CD4-positive, alpha-beta T cell treated with Interleukin-4 for 4 hours (primary cell): ENCODE measurements around the gene MAPKAP1.
"Not testable (repeated sequence)": the region's sequence is repeated elsewhere in the genome, so short reads cannot be mapped to it uniquely, and the experiment has no call there.

ENCODE experiments used
- DNase-seq: peaks from one replicate; pipeline ENCODE4 v3.0.0-alpha.2; 2020

Gene MAPKAP1

DNA sequence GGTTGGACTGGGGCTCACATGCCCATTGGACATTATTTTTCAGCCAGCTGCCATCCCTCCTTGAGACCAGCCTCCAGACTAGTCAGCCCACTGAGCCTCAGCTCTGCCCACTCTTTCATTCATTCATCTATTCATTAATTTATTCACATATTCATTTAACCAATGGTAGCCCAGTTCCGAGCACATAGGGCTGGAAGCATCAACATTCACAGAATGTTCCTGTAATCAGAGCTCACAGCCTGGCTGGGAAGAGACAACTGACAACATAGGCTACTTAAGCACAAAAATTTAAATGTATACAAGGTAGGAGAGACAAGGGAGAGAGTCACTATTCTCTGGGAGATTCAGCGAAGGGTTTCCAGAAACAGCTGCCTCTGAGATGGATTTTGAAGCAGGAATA is 23.2 kb upstream of the MAPKAP1 start:
- no peak for DNase-seq

DNA sequence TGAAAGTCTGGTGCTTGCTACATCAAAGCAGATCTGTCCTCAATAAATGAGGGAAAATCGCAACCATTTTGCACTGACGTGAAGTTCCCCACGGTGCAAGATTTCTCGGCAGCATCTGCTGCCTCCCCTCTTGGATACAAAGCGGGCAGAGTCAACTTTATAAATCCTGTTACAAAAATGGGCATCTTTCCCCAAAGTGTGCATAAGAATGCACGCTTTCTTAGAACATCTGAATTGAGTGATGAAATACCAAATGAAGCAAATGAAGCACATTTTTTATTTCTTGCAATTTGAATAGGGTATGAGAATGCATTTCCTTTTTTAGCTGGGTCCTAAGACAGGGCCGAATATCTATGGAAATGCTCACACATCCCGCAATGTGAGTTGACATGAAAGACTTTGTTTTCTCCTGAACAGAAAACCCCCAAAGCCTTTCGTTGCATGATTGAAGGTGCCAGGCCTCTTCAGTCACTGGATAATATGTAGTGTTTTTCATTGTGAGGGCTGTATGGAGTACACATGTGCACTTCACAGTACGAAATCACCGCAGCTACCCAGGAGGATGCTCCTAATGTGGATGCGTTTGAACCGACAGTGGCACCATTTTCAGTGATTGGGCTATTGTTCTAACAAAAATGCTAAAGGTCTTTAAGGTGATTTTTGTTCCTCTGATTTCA is 19.6 kb upstream of the MAPKAP1 start:
- no peak for DNase-seq

DNA sequence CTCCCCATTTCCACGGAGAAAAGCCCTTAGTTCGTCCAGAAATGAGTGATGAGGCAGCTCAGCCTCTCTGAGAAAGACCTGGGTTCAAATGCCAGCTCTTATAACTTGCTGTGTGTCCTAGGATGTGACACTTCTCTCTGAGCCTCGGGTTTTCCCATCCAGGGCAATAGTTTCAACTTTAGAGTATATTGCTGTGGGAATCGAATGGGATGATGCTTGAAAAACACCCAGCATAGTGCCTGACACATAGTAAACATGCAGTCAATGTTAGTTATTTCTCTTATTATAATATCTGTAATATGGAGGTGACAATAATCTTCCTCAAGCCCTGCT is 430 bp upstream of the MAPKAP1 start:
- DNase-seq: no peak

DNA sequence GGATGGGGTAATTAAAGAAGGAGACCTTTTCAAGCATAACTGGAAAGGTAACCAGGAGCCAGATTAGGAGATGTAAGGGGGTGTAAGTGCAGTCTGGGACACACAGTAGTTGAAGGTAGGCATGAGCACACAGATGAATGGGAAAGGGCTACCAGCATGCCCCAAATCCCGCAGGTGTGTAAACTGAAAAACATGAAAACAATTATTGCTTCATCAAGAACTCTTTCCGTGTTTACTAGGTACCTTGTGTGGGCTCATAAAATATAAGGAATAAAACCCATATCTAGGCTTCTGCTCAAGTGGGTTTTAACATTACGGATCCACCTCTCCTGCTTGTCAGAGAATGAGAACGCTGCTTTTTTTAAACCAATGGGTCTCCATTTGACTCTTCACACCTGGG is 1.1 kb downstream of the MAPKAP1 start:
- no peak for DNase-seq

DNA sequence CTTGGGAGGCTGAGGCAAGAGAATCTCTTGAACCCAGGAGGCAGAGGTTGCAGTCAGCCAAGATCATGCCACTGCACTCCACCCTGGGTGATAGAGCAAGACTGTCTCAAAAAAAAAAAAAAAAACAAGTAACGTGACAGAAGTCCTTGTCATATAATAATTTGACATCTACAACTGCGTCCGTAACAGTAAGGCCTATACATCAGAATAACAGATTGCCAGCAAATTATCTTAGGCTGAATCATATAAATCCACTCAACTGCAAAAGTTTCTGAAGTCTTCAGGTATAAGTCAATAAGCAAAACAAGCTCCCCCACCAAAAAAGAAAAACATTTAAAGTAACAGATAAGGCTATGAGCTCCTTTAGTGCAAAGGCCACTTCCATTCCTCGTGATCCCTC is 3.3 kb downstream of the MAPKAP1 start:
- no peak for DNase-seq

DNA sequence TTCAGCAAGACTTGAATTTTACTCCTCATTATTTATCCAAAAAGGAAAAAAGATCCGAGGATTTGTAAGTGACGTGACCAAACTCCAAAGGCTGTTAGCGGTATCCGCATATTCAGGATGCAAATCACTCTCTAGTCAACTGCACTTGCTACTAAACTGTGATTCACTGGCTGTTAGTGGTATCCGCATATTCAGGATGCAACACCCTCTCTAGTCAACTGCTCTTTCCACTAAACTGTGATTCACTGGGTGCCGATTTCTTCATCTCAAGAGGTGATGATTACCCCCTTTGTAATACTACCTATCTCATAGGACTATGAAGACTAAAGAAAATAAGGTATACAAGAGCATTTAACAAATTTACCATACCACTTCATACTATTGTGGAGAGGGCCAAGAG is 5.7 kb downstream of the MAPKAP1 start:
- no peak for DNase-seq

DNA sequence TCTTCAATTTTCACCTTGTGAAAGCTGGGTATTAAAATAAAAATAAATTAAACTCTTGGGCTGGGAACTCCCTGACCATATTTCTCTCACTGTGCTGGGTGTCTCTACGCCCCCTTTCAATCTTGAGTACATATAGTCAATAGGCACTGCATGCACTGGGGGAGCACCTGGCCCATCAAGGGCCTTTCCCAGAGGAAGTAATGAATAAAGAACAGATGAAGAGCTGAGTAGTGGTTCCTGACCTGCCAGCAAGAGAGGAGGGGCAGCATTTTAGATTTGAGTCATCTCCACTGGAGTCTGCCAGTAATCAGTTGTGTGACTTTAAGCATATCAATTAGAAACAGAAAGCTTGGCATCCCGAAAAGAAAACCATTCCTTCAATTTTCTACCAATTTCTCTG is 6.2 kb downstream of the MAPKAP1 start:
- no peak for DNase-seq

DNA sequence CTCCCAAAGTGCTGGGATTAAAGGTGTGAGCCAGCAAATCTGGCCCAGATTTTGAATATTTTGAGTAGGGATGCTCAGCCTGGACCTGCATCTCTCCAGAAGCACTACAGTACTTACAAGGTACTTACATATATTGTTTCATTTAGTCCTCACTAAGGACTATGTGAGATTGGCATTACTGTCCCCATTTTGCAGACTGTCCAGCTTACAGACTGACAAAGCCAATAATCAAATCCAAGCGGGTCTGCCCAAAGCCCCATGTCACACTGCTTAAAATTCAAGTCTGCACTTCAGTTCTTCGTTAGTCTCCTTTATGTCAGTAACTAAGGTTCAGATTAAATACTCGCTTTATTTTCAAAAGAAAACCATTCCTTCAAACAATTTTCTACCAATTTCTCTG is 7.1 kb downstream of the MAPKAP1 start:
- no peak for DNase-seq

DNA sequence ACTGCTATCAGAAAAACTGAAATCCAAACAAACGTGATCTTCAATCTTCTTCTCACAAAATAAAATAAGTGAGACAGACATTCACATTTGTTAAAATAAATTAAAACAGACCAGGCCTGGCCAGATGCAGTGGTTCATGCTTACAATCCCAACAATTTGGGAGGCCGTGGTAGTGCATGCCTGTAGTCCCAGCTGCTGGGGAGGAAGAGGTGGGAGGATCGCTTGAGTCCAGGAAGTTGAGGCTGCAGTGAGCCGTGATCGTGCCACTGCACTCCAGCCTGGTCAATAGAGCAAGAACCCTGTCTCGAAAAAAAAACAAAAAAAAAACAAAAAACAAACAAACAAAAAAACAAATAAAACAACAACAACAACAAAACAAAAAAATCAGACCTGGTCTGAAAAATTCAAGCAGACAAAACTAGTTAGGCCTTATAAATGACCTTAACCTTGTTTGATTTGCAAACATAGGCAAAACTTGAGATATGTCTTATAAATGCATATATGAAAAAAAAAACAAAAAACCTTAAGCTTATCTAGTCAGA is 10.8 kb downstream of the MAPKAP1 start:
- no peak for DNase-seq

DNA sequence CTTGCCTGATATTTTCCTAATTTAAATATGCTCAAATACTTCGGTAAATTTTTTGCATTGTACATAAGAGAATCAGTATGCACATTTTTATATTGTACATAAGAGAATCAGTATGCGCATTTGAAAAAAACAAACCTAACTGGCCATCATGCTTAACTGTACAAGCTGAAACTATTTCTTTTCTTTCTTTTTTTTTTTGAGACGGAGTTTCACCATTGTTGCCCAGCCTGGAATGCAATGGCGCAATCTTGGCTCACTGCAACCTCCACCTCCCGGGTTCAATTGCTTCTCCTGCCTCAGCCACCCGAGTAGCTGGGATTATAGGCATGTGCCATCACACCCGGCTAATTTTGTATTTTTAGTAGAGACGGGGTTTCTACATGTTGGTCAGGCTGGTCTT is 11.5 kb downstream of the MAPKAP1 start:
- not testable (repeated sequence) for DNase-seq

DNA sequence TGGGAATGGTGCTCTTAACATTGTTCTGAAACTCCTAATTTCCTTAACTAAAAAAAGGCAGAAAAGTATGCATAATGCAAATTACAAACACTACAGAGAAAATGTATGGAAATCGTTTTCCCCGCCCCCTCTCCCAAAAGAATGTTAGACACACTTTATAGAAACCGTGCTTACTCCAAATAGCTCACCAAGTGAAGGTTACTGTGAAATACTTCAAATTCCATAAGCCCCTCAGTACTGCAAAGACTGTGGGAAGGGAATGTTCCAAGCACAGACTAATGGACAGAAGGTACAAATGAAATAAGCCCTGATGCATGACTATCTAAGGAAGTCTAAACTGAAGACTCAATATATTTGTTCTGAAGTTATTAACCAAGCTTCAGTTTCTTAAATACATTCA is 12.5 kb downstream of the MAPKAP1 start:
- DNase-seq: no peak

DNA sequence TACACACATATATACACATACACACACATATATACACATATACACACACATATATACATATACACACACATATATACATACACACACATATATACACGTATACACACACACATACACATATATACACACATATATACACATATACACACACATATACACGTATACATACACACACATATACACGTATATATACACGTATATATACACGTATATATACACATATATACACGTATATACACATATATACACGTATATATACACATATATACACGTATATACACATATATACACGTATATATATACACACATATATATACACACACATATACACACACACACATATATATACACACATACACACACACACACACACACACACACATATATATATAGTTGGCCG is 13.5 kb downstream of the MAPKAP1 start:
- not testable (repeated sequence) for DNase-seq

DNA sequence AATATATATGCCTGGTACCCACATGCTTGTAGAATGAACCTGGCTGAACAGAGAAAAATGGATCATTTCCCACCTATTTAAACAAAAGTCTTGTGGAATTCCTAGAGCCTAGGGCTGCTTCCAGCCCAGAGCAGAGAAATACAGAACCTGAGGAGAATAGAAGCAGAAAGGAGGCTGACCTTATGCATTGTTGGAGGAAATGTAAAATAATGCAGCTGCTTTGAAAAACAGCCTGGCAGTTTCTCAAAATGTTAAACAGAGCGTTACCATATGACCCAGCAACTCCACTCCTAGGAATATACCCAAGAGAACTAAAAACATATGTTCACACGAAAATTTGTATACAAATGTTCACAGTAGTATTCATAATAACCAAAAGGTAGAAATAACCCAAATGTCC is 15.1 kb downstream of the MAPKAP1 start:
- DNase-seq: no peak

DNA sequence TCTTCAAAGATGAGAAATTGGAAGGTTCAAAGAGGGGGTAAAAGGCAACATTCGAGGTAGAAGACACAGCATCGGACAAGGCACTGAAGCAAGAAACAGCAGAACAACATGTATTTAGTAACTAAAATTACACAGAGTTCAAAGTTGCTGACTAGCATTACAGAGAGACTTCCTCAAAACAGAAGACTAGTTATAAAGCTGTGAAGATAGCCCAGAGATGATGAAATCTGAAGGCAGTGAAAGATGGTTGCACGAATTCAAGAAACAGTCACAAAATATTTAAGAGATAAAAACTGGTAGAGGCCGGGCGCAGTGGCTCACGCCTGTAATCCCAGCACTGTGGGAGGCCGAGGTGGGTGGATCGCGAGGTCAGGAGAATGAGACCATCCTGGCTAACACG is 16.3 kb downstream of the MAPKAP1 start:
- DNase-seq: no peak

DNA sequence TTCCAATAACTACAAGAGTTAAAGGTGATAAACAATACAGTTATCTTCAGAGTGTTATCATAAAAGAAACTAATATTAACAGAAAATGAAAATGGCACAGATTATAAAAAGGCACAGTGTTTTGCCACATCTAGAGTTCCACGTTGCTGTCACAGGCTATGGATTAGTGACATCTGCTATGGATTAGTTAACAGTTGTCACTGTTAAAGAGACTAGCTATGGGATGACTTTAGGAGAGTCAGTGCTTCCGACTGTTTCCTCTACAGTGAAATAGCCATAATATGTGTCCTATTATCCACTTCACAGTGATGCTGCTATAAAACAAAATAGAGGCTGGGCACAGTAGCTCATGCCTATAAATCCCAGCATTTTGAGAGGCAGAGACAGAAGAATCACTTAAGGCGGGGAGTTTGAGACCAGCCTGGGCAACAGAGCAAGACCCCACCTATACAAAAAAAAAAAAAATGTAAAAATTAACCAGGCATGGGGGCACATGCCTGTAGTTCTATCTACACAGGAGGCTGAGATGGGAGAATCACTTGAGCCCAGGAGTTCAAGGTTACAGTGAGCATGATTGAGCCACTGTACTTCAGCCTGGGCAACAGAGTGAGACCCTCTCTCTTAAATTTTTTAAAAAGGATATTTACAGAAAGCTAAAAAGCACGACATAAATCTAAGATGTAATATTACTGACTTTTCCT is 19.7 kb downstream of the MAPKAP1 start:
- no peak for DNase-seq

DNA sequence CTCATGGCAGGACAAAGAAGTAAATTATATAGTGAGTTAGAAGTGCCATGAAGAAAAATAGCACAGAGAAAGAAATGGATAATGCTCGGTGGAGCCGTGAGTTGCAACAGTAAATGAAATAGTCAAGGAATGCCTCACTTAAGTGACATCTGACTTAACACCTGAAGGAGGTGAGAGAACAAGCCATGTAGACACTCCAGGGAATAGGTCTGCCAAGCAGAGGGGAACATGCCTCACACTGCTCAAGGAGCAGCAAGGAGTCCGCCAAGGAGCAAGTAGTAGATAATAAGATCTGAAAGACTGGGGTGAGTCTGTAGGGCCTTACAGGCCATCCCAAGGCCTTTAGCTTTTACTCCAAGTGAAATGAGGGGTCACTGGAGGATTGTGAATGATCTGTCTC is 21.8 kb downstream of the MAPKAP1 start:
- DNase-seq: no peak

DNA sequence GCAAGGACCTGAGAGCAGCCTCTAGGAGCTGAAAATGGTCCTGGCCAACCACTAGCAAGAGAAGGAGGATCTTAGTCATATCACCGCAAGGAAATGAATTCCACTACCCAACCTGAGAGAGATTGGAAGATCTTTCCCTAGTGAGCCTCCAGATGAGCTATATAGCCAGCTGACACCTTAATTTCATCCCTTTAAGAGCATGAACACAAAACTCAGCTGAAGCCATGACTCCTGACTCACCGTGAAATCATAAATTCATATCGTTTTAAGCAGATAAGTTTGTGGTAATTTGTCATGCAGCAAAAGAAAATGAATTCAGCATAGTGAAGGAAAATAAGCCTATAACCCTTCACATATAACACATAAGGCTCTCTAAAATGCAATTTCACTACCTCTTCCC is 23.5 kb downstream of the MAPKAP1 start:
- no peak for DNase-seq

DNA sequence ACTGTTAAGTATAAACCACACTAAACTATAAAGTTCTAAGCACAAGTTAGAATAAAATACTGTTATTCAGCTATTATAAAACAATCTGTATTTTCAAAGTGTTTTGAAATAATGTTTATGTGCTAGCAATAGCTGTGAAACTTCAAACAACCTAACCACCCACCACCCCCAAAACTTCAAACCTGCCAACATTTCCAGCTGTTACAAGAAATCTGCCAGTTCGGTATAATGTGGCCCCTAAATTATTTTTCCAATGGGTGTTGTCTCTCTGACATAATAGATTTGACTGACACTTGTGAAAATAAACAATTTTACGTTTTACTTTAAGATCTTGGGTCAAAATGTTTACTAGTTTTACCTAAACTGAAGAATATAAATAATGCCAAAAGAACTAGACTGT is 24.7 kb downstream of the MAPKAP1 start:
- no peak for DNase-seq

DNA sequence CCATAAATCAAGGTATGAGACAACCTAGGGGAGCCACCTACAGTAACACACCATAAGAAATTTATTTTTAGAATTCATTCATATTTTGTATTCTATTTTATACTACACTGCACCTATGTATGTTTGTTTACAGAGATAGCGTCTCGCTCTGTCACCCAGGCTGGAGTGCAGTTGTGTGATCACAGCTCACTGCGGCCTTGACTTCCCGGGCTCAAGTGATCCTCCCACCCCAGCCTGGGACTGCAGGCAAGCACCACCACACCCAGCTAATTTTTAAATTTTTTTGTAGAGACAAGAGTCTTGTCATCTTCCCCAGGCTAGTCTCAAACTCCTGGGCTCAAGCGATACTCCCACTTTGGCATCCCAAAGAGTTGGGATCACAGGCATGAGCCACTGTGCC is 25.4 kb downstream of the MAPKAP1 start:
- no peak for DNase-seq

DNA sequence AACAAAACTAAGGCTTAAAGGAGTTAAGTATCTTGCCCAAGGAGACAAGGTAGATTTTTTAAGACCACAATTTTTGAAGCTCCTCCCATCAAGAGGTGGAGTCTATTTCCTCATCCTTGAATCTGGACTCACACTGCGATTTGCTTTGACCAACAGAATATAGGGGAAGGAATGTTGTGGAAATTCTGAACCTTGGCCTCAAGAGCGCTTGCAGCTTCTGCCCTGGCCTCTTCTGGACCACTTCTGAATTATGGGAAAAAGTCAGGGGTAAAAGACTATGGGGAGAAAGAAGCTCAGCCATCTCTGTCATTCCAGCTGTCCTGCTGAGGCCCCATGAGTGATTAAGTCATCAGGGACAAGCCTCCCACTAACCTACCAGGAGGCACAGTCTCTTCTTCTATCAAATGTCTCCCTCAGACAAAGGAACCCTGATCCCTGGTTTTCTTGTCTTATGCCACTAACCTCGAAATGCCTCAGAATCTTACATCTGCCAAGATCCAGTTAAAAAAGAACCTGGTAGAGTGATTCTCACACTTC is 25.9 kb downstream of the MAPKAP1 start:
- DNase-seq: no peak

DNA sequence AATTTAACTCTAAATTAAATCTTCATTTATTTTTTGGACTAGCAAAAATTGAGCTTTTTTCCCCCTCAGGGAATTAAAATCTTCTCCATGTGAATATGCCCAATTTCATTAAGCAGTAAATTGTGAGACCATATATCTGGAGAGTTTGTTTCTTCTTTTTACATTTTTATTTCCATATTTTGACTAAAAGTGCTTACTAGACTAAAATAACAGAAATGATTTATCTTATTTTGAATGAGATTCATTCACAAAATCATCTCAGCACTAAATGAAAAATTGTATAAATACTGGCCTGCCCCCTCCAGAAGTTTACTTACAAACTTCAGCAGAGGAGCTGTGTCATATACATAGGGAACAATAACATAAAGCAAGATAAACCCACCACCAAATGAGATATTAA is 26.6 kb downstream of the MAPKAP1 start:
- no peak for DNase-seq

DNA sequence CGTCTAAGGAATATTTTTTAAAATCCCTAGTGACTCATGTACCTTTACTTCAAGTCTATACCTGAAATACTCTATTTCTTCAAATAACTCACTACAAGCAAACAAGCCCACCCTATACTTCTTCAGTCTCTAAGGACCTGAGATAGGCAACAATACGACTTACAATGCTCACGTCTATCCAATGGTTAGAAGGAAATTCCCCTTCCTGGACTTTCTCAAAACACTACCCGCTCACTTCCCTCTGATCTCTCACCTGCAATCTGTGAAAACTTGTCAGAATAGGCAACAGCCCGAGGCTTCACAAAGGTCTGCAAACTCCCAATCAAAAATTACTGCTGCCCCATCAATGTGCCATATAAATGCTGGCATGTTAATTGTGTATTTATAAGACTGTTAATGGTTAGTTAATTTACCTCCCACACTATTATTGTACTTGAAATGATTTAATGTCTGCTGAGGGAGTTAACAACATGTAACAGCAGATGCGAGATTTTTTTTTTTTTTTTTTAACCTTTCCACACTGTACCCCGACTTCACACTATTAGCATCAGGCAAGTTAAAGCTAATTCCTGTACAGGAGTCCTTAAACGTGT is 27.3 kb downstream of the MAPKAP1 start:
- DNase-seq: no peak

DNA sequence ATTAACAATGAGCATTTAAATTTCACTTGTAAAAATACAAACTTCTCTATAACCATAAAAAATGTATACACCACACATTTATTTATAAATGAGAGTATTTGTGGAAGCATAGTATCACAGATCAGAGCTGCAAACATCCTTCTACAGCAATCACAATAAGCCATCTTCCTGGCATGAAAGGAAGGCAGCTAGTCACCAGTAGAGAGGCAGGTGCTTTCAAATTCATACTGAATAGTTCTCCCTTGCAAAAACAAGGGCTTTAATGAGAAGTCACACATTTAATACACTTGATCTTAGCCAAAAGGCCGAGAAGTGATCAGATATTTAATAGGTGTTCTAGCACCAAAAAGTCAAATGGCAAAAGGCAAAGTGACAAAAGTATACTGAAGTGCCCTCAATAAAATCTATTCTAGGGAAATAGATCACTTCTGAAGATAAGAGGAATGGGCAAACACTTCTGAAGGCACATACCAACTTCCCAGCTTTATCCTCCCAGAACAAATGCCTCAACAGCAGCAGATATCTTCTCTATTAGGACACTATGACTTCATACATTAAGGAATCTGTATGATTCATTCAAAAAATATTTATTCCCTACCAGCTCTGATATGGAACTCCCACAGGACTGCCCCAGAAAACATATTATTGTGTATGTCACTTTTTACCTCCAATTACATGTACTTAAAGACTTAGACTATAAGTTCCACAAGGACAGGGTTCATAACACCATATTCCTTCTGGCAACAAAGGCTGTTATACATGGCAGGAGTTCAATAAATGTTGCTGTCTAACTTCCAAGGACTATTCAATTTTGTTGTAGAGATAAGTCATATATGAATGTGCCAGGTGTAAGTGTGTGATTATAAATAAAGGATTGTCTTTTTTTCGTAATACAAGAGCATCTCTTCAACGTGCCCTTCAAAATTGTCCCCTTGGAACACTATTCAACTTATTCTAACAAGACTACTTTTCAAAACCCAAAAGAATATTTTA is 31.7 kb downstream of the MAPKAP1 start:
- no peak for DNase-seq
